MCF 10A (cell line): ENCODE data around the gene NCF4. TPM values are rescaled to one million over a fixed set of nuclear protein-coding genes. Genes with fewer than 3 reads are reported as not detected.

ENCODE experiments used
- BruUV-seq: library from RNA; stranded (reverse); fragments of 400-500 nt; replicated peaks from 2 replicates; lab custom pipeline; 2021; lab: Mats Ljungman, UMichigan
- CTCF ChIA-PET: fragments of 300-600 bp; sonication (Branson Sonifier 250); formaldehyde crosslinking; extraction: SDS; loops from one replicate; lab custom pipeline; 2021; ENCODE audit warnings: antibody characterized with exemption, inconsistent platforms; lab: Yijun Ruan, JAX
- POLR2A ChIA-PET: fragments of 300-600, 350-650 bp; sonication (Branson Sonifier 250); formaldehyde crosslinking; extraction: SDS; loops from one replicate; lab custom pipeline; 2020; ENCODE audit warnings: antibody characterized with exemption, inconsistent platforms; lab: Yijun Ruan, JAX
- DNase-seq: peaks from one replicate; pipeline ENCODE4 v3.0.0-alpha.2; 2018; ENCODE audit not compliant: unreplicated experiment
- H3K27ac Mint-ChIP-seq: one replicate; pipeline ENCODE4 v1.8.0; 2022; ENCODE audit warnings: mild to moderate bottlenecking, low read depth, mixed read lengths; ENCODE audit not compliant: unreplicated experiment
- H3K27me3 Mint-ChIP-seq: one replicate; pipeline ENCODE4 v1.8.0; 2022; ENCODE audit warnings: mixed read lengths; ENCODE audit not compliant: insufficient read depth, unreplicated experiment
- H3K36me3 Mint-ChIP-seq: one replicate; pipeline ENCODE4 v1.8.0; 2022; ENCODE audit warnings: mild to moderate bottlenecking, moderate library complexity, mixed read lengths; ENCODE audit not compliant: insufficient read depth, unreplicated experiment
- H3K4me1 Mint-ChIP-seq: one replicate; pipeline ENCODE4 v1.8.0; 2022; ENCODE audit warnings: mixed read lengths; ENCODE audit not compliant: insufficient read depth, unreplicated experiment
- H3K4me3 Mint-ChIP-seq: one replicate; pipeline ENCODE4 v1.8.0; 2022; ENCODE audit warnings: mild to moderate bottlenecking, moderate library complexity, mixed read lengths; ENCODE audit not compliant: unreplicated experiment
- H3K9me3 Mint-ChIP-seq: one replicate; pipeline ENCODE4 v1.8.0; 2022; ENCODE audit warnings: mixed read lengths; ENCODE audit not compliant: unreplicated experiment
- intact Hi-C: fragments of 100-400 bp; cut with micrococcal nuclease; formaldehyde crosslinking; loops from 2 replicates; pipeline ENCODE4 v1.14.1; 2022
- total RNA-seq: library from RNA; stranded (reverse); gene quantifications from 2 replicates; pipeline ENCODE4 v1.2.3, GENCODE V29; 2022
- TF ChIP-seq, protein P1 (sequence below): fragments of 200-600 bp; IDR thresholded peaks from one replicate; pipeline ENCODE4 v1.8.0; 2022; ENCODE audit warnings: antibody characterized with exemption, mild to moderate bottlenecking; ENCODE audit not compliant: unreplicated experiment

The NCF4 gene
- total RNA-seq, 1 experiment from 2014 or later = not detected

DNA sequence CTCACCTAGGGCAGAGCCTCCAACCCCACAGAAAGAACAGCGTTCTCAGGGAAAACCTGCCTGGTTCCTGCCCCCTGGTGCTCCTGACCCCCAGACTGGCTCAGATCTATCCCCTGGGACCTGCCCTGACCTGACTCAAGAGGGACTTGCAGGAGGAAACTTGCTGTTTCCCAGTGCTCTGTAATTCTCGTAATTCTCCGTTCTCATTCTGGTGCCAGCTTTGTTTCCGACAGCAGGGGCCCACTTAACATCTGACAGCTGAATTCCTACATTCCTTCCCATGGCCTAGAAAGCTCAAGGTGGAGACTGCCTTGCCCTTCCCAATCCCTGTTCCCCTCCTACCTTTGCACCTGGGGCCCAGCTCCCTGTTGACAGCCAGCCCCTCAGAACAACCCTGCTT, 40.1 kb downstream of the NCF4 start:
- H3K27me3 Mint-ChIP-seq = peaks cover 71% of the 10 kb centered on the region

DNA sequence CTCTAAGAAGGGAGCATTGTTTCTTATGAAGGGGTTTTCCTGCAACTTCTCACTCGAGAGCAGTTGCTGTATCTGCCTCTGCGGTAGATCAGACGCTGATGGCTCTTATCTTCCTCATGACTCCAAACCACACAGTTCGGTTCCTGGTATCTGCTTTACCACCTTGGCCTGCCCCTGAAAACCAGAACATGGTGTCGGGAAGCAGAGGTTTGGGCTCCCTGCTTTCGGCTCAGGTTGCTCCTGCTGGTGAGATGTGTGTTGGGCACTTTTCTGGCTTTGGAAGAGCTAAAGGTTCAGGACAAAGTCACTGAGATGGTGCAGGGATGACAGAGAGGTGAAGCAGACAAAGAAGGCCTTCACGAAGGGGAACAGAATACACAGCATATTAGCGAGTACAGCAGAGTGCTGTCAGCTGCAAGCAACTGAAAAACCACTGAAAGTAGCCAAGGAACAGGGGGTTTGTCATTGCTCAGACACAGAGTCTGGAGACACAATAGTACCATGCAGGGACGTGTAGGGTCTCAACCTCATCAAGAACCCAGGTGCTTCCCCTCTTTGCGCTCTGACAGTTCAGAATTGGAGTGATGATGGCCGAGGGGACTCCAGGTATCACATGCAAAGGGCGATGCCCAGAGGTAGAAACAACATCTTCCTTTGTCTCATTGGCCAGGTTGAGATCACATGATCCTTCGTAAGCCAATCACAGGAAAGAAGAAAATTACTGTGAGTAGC, 40.8 kb downstream of the NCF4 start:
- H3K9me3 Mint-ChIP-seq = no peaks in the 10 kb centered on the region
- H3K4me3 Mint-ChIP-seq = no peak overlapping the region
- no TSS peak for BruUV-seq
- H3K27ac Mint-ChIP-seq = no peak overlapping the region
- DNase-seq = no peak
- H3K27me3 Mint-ChIP-seq = peaks cover 71% of the 10 kb centered on the region
- ChIA-PET CTCF (no interaction called here), POLR2A (no interaction called here)
- TF ChIP-seq, protein P1, sequence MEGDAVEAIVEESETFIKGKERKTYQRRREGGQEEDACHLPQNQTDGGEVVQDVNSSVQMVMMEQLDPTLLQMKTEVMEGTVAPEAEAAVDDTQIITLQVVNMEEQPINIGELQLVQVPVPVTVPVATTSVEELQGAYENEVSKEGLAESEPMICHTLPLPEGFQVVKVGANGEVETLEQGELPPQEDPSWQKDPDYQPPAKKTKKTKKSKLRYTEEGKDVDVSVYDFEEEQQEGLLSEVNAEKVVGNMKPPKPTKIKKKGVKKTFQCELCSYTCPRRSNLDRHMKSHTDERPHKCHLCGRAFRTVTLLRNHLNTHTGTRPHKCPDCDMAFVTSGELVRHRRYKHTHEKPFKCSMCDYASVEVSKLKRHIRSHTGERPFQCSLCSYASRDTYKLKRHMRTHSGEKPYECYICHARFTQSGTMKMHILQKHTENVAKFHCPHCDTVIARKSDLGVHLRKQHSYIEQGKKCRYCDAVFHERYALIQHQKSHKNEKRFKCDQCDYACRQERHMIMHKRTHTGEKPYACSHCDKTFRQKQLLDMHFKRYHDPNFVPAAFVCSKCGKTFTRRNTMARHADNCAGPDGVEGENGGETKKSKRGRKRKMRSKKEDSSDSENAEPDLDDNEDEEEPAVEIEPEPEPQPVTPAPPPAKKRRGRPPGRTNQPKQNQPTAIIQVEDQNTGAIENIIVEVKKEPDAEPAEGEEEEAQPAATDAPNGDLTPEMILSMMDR = no peak
- no peaks in the 10 kb centered on the region for H3K4me1 Mint-ChIP-seq
- intact Hi-C loops = loop anchor here (10.0 kb wide), 1 partner anchor 97 kb away; no protein-coding TSS in a partner anchor
- H3K36me3 Mint-ChIP-seq = no peaks in the 10 kb centered on the region

More for the DNA sequence above, 40.1 kb downstream of the NCF4 start:
- BruUV-seq = no TSS peak
- intact Hi-C loops = loop anchor here (10.0 kb wide), 1 partner anchor 96 kb away; no protein-coding TSS in a partner anchor
- Mint-ChIP-seq H3K27ac (no peak overlapping the region), H3K9me3 (no peaks in the 10 kb centered on the region), H3K4me1 (no peaks in the 10 kb centered on the region), H3K4me3 (no peak overlapping the region), H3K36me3 (no peaks in the 10 kb centered on the region)
- ChIA-PET POLR2A (no interaction called here), CTCF (no interaction called here)
- no peak for DNase-seq
- TF ChIP-seq, protein P1 = no peak

DNA sequence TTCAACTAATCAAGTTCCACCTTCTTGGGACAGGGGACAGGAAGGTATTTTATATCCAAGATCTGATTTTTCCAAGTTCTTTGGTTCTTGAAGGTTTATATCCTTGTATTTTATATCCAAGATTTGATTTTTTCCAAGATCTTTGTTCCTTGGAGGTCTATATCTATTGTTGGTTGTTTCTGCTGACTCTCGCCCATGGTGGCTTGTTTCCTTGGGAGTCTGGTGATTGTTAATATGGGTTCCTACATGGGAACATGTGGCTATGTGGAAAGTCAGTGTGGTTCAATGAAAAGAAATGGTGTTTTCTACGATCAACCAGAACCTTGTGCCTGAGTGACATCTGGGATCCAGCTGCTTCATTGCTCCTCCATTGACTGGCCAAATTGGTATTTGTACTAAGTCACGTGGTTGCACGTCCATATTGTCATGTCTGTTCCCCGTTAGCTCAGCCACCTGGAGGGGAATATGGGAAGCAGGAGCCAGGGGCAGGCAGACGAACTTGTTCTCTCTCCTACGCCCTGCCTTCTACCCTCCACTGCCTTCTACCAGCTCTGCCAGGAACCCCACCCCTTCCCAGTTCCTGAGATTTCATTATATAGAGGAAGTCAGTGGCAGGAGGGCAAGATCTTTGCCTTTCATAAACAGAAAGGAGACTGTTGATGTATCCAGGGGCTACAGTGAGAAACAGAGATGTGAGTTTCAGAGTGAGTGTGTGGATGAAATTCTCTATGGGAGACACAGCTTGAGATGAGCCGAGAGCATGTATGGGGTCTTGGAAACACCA, 41.5 kb downstream of the NCF4 start:
- H3K9me3 Mint-ChIP-seq = no peaks in the 10 kb centered on the region
- peaks cover 66% of the 10 kb centered on the region for H3K27me3 Mint-ChIP-seq

More for the DNA sequence above, 41.5 kb downstream of the NCF4 start:
- TF ChIP-seq, protein P1 = no peak
- POLR2A ChIA-PET = no interaction called here
- H3K36me3 Mint-ChIP-seq = no peaks in the 10 kb centered on the region
- CTCF ChIA-PET = interaction anchor here (0.6 kb wide), 1 partner anchor 688 kb away, joined by 5 read pairs; no protein-coding TSS in a partner anchor
- intact Hi-C loops = loop anchor here (10.0 kb wide), 1 partner anchor 98 kb away; no protein-coding TSS in a partner anchor
- no peak overlapping the region for H3K4me3 Mint-ChIP-seq
- no TSS peak for BruUV-seq
- H3K27ac Mint-ChIP-seq = no peak overlapping the region
- H3K4me1 Mint-ChIP-seq = no peaks in the 10 kb centered on the region
- DNase-seq = no peak
